Measurements from ENCODE around the gene SDK2. TPM values are rescaled to one million over a fixed set of nuclear protein-coding genes. Genes with fewer than 3 reads are reported as not detected.

SDK2 gene
- total and polyA plus RNA-seq, 9 donors, result 0.40 to 5.4 (median 0.96) TPM

- Histone ChIP-seq H3K36me3 (no peaks in the 10 kb centered on the region), H3K9me3 (no peaks in the 10 kb centered on the region), H3K27me3 (no peaks in the 10 kb centered on the region), H3K4me3 (no peak overlapping the region), H3K27ac (no peak overlapping the region), H3K4me1 (ENCODE audit: insufficient read depth) (no peaks in the 10 kb centered on the region)
- intact Hi-C loops (cut with DNase I), result no loop called here
- WGBS, 3 donors, result 93 to 96% (median 94%) methylated on average over 3 of the region's 3 CpGs
- DNase-seq, result no peak
- no peak for TF ChIP-seq EP300 (IDR thresholded peaks at IDR 0.05)
- TF ChIP-seq CTCF (IDR thresholded peaks at IDR 0.05), result no peak
- TF ChIP-seq POLR2A (IDR thresholded peaks at IDR 0.05), result no peak
Observed at GRCh38 chr17:73648543-73648820, 4.2 kb upstream of the SDK2 start.

- no peak for TF ChIP-seq EP300 (IDR thresholded peaks at IDR 0.05)
- WGBS, 3 donors, result 80 to 86% (median 86%) methylated on average over 12 of the region's 12 CpGs
- Histone ChIP-seq H3K27ac (no peak overlapping the region), H3K4me3 (no peak overlapping the region), H3K27me3 (no peaks in the 10 kb centered on the region), H3K4me1 (ENCODE audit: insufficient read depth) (no peaks in the 10 kb centered on the region), H3K36me3 (no peaks in the 10 kb centered on the region), H3K9me3 (no peaks in the 10 kb centered on the region)
- DNase-seq, result no peak
- intact Hi-C loops (cut with DNase I), result no loop called here
Observed at GRCh38 chr17:73647772-73648542, 3.7 kb upstream of the SDK2 start.

- no peak overlapping the region for H3K27ac ChIP-seq
- H3K4me3 ChIP-seq, result no peak overlapping the region
- DNase-seq, result no peak
- TF ChIP-seq CTCF (IDR thresholded peaks at IDR 0.05) (no peak), EP300 (IDR thresholded peaks at IDR 0.05) (no peak), POLR2A (IDR thresholded peaks at IDR 0.05) (no peak)
- no peaks in the 10 kb centered on the region for H3K4me1 ChIP-seq (ENCODE audit: insufficient read depth)
- H3K27me3 ChIP-seq, result no peaks in the 10 kb centered on the region
- intact Hi-C loops (cut with DNase I), result no loop called here
- no peaks in the 10 kb centered on the region for H3K36me3 ChIP-seq
- WGBS, 3 donors, result 79 to 84% (median 83%) methylated on average over 12 of the region's 12 CpGs
- H3K9me3 ChIP-seq, result no peaks in the 10 kb centered on the region
Observed at GRCh38 chr17:73647301-73647695, 3.1 kb upstream of the SDK2 start.

GRCh38 chr17:73646409-73647300 lies 2.4 kb upstream of the SDK2 start:
- WGBS, 3 donors, result 62 to 66% (median 65%) methylated on average over 19 of the region's 19 CpGs
- DNase-seq, result no peak
- Histone ChIP-seq H3K4me3 (no peak overlapping the region), H3K27ac (no peak overlapping the region), H3K4me1 (ENCODE audit: insufficient read depth) (no peaks in the 10 kb centered on the region), H3K27me3 (no peaks in the 10 kb centered on the region), H3K9me3 (no peaks in the 10 kb centered on the region), H3K36me3 (no peaks in the 10 kb centered on the region)
- no peak for TF ChIP-seq CTCF (IDR thresholded peaks at IDR 0.05)
- no peak for TF ChIP-seq EP300 (IDR thresholded peaks at IDR 0.05)
- no peak for TF ChIP-seq POLR2A (IDR thresholded peaks at IDR 0.05)
- intact Hi-C loops (cut with DNase I), result no loop called here

All from ovary (tissue), 9 donors.